Stimulated activated CD4-positive, alpha-beta T cell treated with anti-CD3 and anti-CD28 coated beads, Interleukin-1b, Interleukin-23, amount 100 ng/mL, for 48 hours (primary cell): ENCODE measurements around the gene SETD2.
"Not testable (repeated sequence)": the region's sequence is repeated elsewhere in the genome, so short reads cannot be mapped to it uniquely, and the experiment has no call there.

Source experiments
- DNase-seq: peaks from one replicate; pipeline ENCODE4 v3.0.0-alpha.2; 2020

Gene SETD2, protein sequence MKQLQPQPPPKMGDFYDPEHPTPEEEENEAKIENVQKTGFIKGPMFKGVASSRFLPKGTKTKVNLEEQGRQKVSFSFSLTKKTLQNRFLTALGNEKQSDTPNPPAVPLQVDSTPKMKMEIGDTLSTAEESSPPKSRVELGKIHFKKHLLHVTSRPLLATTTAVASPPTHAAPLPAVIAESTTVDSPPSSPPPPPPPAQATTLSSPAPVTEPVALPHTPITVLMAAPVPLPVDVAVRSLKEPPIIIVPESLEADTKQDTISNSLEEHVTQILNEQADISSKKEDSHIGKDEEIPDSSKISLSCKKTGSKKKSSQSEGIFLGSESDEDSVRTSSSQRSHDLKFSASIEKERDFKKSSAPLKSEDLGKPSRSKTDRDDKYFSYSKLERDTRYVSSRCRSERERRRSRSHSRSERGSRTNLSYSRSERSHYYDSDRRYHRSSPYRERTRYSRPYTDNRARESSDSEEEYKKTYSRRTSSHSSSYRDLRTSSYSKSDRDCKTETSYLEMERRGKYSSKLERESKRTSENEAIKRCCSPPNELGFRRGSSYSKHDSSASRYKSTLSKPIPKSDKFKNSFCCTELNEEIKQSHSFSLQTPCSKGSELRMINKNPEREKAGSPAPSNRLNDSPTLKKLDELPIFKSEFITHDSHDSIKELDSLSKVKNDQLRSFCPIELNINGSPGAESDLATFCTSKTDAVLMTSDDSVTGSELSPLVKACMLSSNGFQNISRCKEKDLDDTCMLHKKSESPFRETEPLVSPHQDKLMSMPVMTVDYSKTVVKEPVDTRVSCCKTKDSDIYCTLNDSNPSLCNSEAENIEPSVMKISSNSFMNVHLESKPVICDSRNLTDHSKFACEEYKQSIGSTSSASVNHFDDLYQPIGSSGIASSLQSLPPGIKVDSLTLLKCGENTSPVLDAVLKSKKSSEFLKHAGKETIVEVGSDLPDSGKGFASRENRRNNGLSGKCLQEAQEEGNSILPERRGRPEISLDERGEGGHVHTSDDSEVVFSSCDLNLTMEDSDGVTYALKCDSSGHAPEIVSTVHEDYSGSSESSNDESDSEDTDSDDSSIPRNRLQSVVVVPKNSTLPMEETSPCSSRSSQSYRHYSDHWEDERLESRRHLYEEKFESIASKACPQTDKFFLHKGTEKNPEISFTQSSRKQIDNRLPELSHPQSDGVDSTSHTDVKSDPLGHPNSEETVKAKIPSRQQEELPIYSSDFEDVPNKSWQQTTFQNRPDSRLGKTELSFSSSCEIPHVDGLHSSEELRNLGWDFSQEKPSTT (N-terminal part only)

GRCh38 chr3:47164007-47164881 lies at the start of gene SETD2:
TSS of gene SETD2 (minus strand) at chr3:47164113. CDS start at chr3:47163924, 189 bp downstream.
- peak; percentile 88 for DNase-seq

DNA sequence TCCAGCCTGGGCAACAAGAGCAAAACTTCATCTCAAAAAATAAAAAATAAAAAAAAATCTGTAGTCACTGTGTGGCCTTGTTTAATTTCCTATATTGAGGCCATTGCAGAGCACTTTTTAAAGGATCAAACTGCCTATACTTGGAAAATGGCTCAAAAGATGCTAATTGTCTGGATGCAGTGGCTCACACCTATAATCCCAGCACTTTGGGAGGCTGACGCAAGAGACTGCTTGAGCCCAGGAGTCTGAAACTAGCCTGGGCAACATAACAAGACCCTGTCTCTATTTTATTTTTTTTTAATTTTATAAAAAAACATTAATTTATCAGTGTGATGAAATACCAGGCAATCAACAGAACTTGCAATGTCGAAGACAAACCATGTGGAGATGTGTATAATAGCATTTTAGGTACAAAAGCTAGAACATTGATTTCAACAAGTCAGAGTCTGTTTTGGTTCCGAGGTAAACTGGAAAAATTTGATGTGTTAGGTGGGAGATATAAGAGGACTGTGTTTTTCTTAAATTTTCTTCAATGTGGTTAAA lies 47.0 kb upstream of the SETD2 start:
- DNase-seq = no peak

- not testable (repeated sequence) for DNase-seq
Observed at GRCh38 chr3:47206022-47206421, 42.1 kb upstream of the SETD2 start.

GRCh38 chr3:47204875-47205274 lies 41.0 kb upstream of the SETD2 start:
- no peak for DNase-seq

DNA sequence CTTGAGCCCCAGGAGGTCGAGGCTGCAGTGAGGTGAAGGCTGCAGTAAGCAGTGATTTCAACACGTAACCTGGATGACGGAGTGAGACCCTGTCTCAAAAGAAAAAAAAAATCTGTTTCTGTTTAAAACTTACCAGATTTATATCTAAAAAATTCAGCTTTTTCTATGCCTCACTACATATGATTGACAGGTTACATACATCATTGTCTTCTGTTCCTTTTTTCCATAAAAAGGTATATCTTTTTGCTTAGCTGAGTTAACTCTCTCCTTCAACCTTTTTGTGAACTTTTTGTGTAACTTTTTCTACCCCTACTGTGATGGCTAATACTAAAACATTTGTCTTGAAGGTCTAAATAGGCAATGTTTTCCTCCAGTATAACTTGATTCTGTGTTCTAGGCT lies 38.6 kb upstream of the SETD2 start:
- DNase-seq = no peak

DNA sequence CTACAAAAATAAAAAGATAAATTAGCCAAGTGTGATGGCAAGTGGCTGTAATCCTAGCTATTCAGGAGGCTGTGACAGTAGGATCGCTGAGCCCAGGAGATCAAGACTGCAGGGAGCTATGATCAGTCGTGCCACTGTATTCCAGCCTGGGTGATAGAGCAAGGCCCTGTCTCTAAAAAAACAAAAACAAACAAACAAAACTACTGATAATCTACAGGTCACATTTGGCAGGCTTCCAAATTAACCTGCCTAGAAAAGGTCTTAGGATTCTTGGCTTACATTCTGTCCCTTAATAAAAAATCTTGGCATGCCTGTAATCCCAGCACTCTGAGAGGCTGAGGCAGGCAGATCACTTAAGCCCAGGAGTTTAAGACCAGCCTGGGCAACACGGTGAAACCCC lies 33.4 kb upstream of the SETD2 start:
- DNase-seq = no peak

GRCh38 chr3:47194994-47195393 lies 31.1 kb upstream of the SETD2 start:
- no peak for DNase-seq

DNA sequence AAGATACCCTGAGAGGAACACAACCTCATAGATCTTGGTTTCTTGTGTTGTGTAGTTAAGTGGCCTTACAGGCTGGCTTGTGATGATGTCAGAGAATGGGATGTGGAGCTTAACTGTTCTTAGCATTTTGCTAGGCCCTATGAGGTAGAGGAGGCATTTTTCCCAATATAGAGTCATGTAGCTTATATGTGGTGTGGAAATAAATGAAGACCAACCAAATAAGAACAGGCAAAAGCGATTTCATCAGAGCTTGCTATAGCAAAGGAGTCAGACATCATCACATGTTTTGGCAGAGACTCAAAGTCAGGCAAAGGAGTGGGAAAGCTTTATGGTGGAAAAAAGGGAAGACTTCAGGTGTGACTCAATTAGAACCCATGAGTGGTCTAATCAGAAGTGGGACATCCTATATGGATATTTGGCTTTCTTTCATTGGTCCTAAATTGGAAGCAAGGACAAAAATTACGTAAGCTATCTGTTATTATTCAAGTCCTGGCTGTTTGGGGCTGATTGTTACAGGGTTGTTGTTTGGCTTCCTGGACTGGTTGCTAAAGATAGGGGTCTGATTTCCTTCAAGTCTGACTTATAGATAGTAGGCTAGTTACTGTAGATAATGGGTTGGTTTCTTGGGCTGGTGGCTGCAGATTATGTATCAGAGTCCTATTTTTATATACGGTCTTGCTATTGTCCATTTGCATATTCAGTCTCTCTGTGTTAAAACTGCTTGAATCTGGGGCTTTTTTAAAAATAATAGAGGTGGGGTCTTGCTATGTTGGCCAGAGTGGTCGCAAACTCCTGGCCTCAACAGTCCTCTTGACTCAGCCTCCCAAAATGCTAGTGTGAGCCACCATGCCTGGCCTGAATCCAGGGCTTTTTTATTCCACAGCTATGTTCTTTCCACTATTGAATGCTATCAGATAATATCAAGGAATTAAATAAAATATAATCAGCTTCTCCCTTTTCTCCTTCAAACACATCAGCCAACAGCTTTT lies 30.3 kb upstream of the SETD2 start:
- DNase-seq = no peak

DNA sequence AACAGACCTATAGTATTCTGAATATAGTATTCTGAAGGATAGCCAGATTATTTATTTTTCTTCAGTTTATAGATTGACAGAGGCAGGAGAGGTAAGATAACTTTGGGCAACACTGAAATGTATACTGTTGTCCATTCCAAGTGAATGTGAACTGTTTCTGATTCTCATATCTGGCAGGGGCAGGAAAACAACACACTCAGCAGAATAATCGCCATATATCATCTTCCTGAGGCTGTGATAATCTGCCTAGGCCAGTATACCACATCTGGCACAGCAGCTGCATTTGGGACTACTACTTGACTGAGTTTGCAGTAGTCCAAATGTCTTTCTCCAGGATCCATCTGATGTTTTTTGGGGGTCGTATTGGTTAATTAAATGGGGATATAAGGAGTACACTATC lies 22.4 kb upstream of the SETD2 start:
- no peak for DNase-seq

GRCh38 chr3:47181685-47182084 lies 17.8 kb upstream of the SETD2 start:
- not testable (repeated sequence) for DNase-seq

GRCh38 chr3:47180011-47180410 lies 16.1 kb upstream of the SETD2 start:
- not testable (repeated sequence) for DNase-seq

DNA sequence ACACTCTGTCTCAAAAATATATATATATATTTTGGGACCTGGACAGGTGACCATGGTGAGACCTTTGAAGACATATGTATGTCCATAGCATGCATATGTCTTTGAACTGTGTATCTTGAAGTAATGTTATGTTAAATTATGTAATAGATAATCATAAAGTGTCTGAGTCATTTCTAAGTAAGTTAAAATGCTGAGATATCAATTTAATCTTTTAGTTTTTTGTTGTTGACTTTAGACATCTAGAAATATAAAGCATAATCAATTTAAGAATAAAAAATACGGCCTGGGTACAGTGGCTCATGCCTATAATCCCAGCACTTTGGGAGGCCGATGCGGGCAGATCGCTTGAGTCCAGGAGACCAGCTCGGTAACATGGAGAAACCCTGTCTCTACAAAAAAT lies 12.7 kb upstream of the SETD2 start:
- no peak for DNase-seq

- DNase-seq = peak; percentile 43
Observed at GRCh38 chr3:47163169-47164006, 525 bp downstream of the SETD2 start.

GRCh38 chr3:47162697-47163168 lies 1.2 kb downstream of the SETD2 start:
- DNase-seq = no peak

- no peak for DNase-seq
Observed at GRCh38 chr3:47161983-47162696, 1.8 kb downstream of the SETD2 start.

DNA sequence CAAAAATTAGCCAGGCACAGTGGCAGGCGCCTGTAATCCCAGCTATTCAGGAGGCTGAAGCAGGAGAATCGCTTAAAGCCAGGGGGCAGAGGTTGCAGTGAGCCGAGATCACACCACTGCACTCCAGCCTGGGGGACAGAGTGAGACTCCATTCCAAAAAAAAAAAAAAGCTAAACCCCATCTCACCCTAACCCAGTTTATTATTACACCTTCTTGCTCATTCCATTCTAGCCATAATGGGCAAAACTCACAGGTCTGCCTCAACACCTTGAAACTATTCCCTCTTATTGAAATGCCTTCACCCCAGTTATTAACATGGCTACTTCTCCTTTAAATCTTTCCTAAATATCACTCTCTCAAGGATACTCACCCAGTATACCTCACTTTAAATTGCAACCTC lies 4.1 kb downstream of the SETD2 start:
- DNase-seq = no peak

DNA sequence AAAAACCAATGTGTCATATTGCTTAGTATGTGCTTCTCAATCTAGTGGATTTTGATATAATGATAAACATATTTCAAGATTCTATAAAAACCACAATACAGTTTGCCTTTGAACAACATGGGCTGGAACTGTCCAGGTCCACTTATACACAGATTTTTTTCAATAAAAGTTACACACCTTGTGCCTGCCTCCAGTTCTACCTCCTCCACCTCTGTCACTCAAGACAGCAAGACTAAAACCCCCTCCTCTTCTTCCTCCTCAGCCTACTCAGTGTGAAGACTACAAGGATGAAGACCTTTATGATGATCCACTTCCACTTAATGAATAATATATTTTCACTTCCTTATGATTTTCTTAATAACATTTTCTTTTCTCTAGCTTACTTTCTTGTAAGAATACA lies 5.7 kb downstream of the SETD2 start:
- no peak for DNase-seq

- DNase-seq = no peak
Observed at GRCh38 chr3:47156396-47156795, 7.5 kb downstream of the SETD2 start.

DNA sequence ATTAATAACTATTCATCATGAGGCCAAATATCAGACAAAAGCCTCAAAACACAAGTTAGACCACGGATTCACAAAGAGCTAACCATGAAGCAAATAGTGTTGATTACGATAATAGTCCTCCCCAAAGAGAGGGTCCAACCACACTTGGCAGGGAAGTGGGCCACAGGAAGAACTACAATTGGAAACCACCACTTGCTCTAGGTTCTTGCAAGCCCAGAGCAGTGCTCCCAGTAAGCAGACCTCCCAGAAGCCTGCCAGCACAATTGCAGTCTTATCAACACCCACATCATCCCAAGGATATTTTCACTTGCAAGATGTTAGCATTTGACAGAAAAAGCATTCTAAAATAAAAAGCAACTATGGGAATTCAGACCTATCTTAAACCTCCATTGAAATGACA lies 11.3 kb downstream of the SETD2 start:
- DNase-seq = no peak
